OCI-LY1 (cell line): Measurements from ENCODE around the gene GALNT1.

ENCODE experiments used
- H2AFZ ChIP-seq: fragments of 200-600 bp; sonication (generic), shearing (Covaris generic); 2 replicates; pipeline ENCODE4 v1.6.0; 2014; ENCODE audit warnings: antibody characterized with exemption, mild to moderate bottlenecking, low read length
- H3F3A ChIP-seq: fragments of 200-600 bp; sonication (generic), shearing (Covaris generic); 2 replicates; pipeline ENCODE4 v1.6.0; 2014; ENCODE audit warnings: mild to moderate bottlenecking, antibody characterized with exemption, low read length, moderate library complexity; ENCODE audit not compliant: insufficient read depth
- H3K27ac ChIP-seq: fragments of 200-600 bp; sonication (generic); 2 replicates; pipeline ENCODE4 v1.5.1; 2014; ENCODE audit warnings: low read length, mixed run types, mild to moderate bottlenecking, low read depth; ENCODE audit not compliant: poor library complexity, severe bottlenecking
- H3K27me3 ChIP-seq: fragments of 200-600 bp; sonication (generic); 2 replicates; pipeline ENCODE4 v1.6.0; 2014; ENCODE audit warnings: antibody characterized with exemption, mild to moderate bottlenecking, low read length, moderate library complexity; ENCODE audit not compliant: insufficient read depth
- H3K36me3 ChIP-seq: fragments of 200-600 bp; sonication (generic); 2 replicates; pipeline ENCODE4 v1.6.1; 2014; ENCODE audit warnings: mild to moderate bottlenecking, antibody characterized with exemption, low read length, moderate library complexity, mixed read lengths; ENCODE audit not compliant: insufficient read depth
- H3K4me1 ChIP-seq: fragments of 200-600 bp; sonication (generic); 2 replicates; pipeline ENCODE4 v1.5.1; 2014; ENCODE audit warnings: mild to moderate bottlenecking, low read length, moderate library complexity; ENCODE audit not compliant: insufficient read depth, severe bottlenecking
- H3K4me2 ChIP-seq: fragments of 200-600 bp; sonication (generic), shearing (Covaris generic); 2 replicates; pipeline ENCODE4 v1.6.1; 2014; ENCODE audit warnings: low read length
- H3K4me3 ChIP-seq: fragments of 200-600 bp; sonication (generic); 2 replicates; pipeline ENCODE4 v1.5.1; 2014; ENCODE audit warnings: low read length, low read depth, mild to moderate bottlenecking, mixed read lengths; ENCODE audit not compliant: poor library complexity, severe bottlenecking
- H3K79me2 ChIP-seq: fragments of 200-600 bp; shearing (Covaris generic); 2 replicates; pipeline ENCODE4 v1.6.1; 2016; ENCODE audit warnings: mixed run types, low read length, mixed read lengths; ENCODE audit not compliant: insufficient read depth
- H3K9ac ChIP-seq: fragments of 200-600 bp; sonication (generic), shearing (Covaris generic); 2 replicates; pipeline ENCODE4 v1.6.1; 2014; ENCODE audit warnings: mild to moderate bottlenecking, low read length, mixed read lengths
- H3K9me2 ChIP-seq: fragments of 200-600 bp; sonication (generic), shearing (Covaris generic); 2 replicates; pipeline ENCODE4 v1.6.1; 2014; ENCODE audit warnings: low read depth, mild to moderate bottlenecking, low read length, mixed read lengths
- H3K9me3 ChIP-seq: fragments of 200-600 bp; shearing (Covaris generic); 2 replicates; pipeline ENCODE4 v1.6.1; 2014; ENCODE audit warnings: low read length, mixed read lengths
- H4K20me1 ChIP-seq: fragments of 200-600 bp; sonication (generic), shearing (Covaris generic); 2 replicates; pipeline ENCODE4 v1.6.0; 2016; ENCODE audit warnings: mild to moderate bottlenecking, low read length; ENCODE audit not compliant: insufficient read depth
- EZH2 ChIP-seq: fragments of 200-600 bp; sonication (generic), shearing (Covaris generic); IDR thresholded peaks from 2 replicates; pipeline ENCODE4 v1.8.0; 2017; ENCODE audit warnings: borderline replicate concordance, mixed run types, mild to moderate bottlenecking, antibody characterized with exemption, low read length, moderate library complexity, mixed read lengths
- TF ChIP-seq, protein P1 (sequence below): fragments of 200-600 bp; sonication (generic), shearing (Covaris generic); IDR thresholded peaks from 2 replicates; pipeline ENCODE4 v1.5.1; 2017; ENCODE audit warnings: mild to moderate bottlenecking, antibody characterized with exemption, low read length, moderate library complexity, mixed read lengths

GALNT1 gene

DNA sequence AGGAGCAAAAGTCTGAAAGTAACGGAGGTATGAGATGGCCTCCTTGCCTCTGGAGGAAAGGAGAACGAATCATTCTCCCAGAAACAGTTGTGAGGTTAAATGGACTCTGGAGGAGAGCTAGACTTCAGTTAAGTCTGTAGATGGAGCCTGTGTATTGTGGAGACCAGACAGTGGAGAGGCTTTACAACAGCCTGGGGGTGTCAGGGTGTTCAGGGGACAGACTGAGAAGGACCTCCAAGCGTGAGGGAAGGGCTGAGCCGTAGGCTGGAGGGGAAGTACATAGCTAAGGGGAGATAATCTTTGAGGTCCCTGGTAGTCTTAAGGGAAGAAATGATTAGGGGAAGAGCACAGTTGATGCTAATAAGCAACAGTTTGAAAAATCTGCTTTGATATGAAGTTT is 76.6 kb downstream of the GALNT1 start:
- no peaks in the 10 kb centered on the region for H3K27me3 ChIP-seq
- H3K4me2 ChIP-seq, result no peak overlapping the region
- H3K79me2 ChIP-seq, result no peaks in the 10 kb centered on the region
- no peak overlapping the region for H3K9ac ChIP-seq
- H3K36me3 ChIP-seq, result 0 out of 2 replicates have a peak, but pooled peaks cover under 1% of the 10 kb centered on the region
- H3K4me3 ChIP-seq, result no peak overlapping the region
- no peak overlapping the region for H2AFZ ChIP-seq
- H3F3A ChIP-seq, result no peaks in the 10 kb centered on the region
- no peaks in the 10 kb centered on the region for H3K9me2 ChIP-seq
- no peaks in the 10 kb centered on the region for H3K4me1 ChIP-seq
- no peaks in the 10 kb centered on the region for H3K9me3 ChIP-seq
- no peaks in the 10 kb centered on the region for H4K20me1 ChIP-seq
- H3K27ac ChIP-seq, result no peak overlapping the region
- no peak for TF ChIP-seq EZH2
- TF ChIP-seq, protein P1, sequence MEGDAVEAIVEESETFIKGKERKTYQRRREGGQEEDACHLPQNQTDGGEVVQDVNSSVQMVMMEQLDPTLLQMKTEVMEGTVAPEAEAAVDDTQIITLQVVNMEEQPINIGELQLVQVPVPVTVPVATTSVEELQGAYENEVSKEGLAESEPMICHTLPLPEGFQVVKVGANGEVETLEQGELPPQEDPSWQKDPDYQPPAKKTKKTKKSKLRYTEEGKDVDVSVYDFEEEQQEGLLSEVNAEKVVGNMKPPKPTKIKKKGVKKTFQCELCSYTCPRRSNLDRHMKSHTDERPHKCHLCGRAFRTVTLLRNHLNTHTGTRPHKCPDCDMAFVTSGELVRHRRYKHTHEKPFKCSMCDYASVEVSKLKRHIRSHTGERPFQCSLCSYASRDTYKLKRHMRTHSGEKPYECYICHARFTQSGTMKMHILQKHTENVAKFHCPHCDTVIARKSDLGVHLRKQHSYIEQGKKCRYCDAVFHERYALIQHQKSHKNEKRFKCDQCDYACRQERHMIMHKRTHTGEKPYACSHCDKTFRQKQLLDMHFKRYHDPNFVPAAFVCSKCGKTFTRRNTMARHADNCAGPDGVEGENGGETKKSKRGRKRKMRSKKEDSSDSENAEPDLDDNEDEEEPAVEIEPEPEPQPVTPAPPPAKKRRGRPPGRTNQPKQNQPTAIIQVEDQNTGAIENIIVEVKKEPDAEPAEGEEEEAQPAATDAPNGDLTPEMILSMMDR, result no peak

DNA sequence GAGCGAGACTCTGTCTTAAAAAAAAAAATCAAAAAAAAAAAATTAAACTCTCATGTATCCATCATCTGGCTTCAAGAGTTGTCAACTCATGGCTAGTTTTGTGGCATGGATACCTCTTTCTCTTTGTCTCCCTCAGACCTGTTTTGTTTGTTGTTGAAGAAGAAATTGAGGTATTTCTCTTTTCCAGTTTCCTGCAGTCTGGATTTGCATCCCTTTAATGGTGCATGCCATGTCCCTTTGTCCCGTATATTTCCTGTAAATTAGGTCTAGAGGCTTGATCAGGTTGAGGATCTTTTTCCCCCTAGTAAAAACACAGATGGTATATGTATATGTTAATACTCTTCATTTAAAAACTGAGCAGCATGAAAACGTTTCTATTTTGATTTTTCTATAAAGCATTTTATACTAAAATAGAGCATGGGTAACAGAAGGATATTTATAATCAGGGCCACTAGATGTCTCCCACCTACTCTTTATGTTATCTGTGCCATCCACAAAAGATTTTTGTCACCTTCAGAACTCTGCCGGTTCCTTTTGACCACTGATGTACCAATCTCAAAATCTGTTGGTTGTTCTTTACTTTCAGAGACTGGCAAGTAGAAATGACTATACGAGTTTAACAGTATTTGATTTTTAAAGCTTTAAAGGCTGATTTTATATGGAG is 80.1 kb downstream of the GALNT1 start:
- no peaks in the 10 kb centered on the region for H4K20me1 ChIP-seq
- H3K27me3 ChIP-seq, result no peaks in the 10 kb centered on the region
- H3K36me3 ChIP-seq, result peaks cover 29% of the 10 kb centered on the region
- no peak overlapping the region for H2AFZ ChIP-seq
- H3F3A ChIP-seq, result no peaks in the 10 kb centered on the region
- H3K4me1 ChIP-seq, result no peaks in the 10 kb centered on the region
- TF ChIP-seq, protein P1, result peak; percentile 46
- no peak for TF ChIP-seq EZH2
- H3K79me2 ChIP-seq, result no peaks in the 10 kb centered on the region
- no peak overlapping the region for H3K4me2 ChIP-seq
- H3K9me3 ChIP-seq, result no peaks in the 10 kb centered on the region
- no peak overlapping the region for H3K9ac ChIP-seq
- no peaks in the 10 kb centered on the region for H3K9me2 ChIP-seq
- H3K4me3 ChIP-seq, result no peak overlapping the region
- H3K27ac ChIP-seq, result no peak overlapping the region

DNA sequence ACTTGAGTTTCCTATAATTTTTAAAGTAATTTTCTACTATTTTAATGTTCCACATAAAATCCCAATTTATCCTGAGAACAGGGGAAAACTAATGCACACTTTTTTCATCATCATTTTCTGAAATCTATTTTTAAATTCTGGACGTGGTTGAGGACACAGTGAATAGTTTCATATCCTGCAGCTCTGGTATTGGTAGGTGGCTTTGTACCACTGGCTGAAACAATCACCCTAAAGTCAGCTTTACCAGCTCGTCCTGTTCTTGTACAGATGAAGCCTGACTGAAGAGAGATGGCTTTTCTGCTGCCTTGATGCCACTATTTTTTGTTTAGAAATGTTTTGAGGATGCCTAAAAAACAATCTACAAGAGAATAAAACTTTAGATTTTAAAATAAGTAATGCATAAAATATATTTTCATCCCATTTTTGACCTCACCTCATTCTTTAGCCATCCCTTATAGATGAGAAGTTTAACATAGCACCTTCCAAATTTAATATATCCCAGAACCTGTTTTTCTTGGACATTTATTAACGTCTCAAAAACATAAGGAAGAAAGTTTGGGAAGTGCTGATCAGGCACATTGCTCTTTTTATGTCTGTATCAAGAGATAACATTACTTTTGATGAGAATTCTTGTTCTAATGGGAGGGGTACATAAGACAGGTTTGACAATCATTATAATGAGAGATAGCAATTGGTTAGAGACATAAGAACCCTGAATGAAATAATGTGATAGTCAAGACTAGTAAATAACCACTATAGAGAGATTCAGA is 80.9 kb downstream of the GALNT1 start:
- Histone ChIP-seq H3F3A (no peaks in the 10 kb centered on the region), H3K27ac (no peak overlapping the region), H3K4me3 (no peak overlapping the region), H3K9me3 (peaks cover 2% of the 10 kb centered on the region; the same call in 1 of the 2 replicates), H3K4me2 (no peak overlapping the region), H3K4me1 (no peaks in the 10 kb centered on the region), H3K9me2 (no peaks in the 10 kb centered on the region), H3K79me2 (no peaks in the 10 kb centered on the region), H3K27me3 (no peaks in the 10 kb centered on the region), H3K9ac (no peak overlapping the region), H3K36me3 (peaks cover 35% of the 10 kb centered on the region), H2AFZ (no peak overlapping the region), H4K20me1 (no peaks in the 10 kb centered on the region)
- TF ChIP-seq EZH2, result no peak
